ENCODE results near the gene SS18L1.

Gene SS18L1

GRCh38 chr20:62162765-62163484 is 19.4 kb downstream of the SS18L1 start:
- DNase-seq (ENCODE audit: extremely low spot score): no peak
- CTCF ChIA-PET: no interaction called here
- TF ChIP-seq, protein P1, sequence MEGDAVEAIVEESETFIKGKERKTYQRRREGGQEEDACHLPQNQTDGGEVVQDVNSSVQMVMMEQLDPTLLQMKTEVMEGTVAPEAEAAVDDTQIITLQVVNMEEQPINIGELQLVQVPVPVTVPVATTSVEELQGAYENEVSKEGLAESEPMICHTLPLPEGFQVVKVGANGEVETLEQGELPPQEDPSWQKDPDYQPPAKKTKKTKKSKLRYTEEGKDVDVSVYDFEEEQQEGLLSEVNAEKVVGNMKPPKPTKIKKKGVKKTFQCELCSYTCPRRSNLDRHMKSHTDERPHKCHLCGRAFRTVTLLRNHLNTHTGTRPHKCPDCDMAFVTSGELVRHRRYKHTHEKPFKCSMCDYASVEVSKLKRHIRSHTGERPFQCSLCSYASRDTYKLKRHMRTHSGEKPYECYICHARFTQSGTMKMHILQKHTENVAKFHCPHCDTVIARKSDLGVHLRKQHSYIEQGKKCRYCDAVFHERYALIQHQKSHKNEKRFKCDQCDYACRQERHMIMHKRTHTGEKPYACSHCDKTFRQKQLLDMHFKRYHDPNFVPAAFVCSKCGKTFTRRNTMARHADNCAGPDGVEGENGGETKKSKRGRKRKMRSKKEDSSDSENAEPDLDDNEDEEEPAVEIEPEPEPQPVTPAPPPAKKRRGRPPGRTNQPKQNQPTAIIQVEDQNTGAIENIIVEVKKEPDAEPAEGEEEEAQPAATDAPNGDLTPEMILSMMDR (IDR thresholded peaks at IDR 0.05; ENCODE audit: control extremely low read depth, extremely low read depth, low read depth, missing control alignments): no peak
- POLR2A ChIA-PET: no interaction called here

DNA sequence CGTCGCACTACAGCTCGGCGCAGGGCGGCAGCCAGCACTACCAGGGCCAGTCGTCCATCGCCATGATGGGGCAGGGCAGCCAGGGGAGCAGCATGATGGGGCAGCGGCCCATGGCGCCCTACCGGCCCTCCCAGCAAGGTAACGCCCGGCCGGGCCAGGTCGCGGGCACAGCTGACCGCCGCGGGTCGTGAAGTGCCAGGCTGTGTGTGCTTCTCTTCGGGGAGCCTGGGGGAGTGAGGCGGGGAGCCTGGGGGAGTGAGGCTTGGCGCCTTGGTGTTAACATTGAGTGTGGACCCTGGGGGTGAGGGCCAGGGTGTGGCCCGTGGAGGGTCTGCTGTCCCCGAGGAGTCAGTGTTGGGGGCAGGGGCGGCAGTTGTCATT is 19.9 kb downstream of the SS18L1 start:
- no peak for DNase-seq (ENCODE audit: extremely low spot score)
- TF ChIP-seq, protein P1 (IDR thresholded peaks at IDR 0.05; ENCODE audit: control extremely low read depth, extremely low read depth, low read depth, missing control alignments): no peak
- ChIA-PET CTCF (no interaction called here), POLR2A (no interaction called here)

GRCh38 chr20:62163986-62164762 is 20.6 kb downstream of the SS18L1 start:
- TF ChIP-seq, protein P1 (IDR thresholded peaks at IDR 0.05; ENCODE audit: control extremely low read depth, extremely low read depth, low read depth, missing control alignments): no peak
- ChIA-PET CTCF (no interaction called here), POLR2A (no interaction called here)
- DNase-seq (ENCODE audit: extremely low spot score): no peak

DNA sequence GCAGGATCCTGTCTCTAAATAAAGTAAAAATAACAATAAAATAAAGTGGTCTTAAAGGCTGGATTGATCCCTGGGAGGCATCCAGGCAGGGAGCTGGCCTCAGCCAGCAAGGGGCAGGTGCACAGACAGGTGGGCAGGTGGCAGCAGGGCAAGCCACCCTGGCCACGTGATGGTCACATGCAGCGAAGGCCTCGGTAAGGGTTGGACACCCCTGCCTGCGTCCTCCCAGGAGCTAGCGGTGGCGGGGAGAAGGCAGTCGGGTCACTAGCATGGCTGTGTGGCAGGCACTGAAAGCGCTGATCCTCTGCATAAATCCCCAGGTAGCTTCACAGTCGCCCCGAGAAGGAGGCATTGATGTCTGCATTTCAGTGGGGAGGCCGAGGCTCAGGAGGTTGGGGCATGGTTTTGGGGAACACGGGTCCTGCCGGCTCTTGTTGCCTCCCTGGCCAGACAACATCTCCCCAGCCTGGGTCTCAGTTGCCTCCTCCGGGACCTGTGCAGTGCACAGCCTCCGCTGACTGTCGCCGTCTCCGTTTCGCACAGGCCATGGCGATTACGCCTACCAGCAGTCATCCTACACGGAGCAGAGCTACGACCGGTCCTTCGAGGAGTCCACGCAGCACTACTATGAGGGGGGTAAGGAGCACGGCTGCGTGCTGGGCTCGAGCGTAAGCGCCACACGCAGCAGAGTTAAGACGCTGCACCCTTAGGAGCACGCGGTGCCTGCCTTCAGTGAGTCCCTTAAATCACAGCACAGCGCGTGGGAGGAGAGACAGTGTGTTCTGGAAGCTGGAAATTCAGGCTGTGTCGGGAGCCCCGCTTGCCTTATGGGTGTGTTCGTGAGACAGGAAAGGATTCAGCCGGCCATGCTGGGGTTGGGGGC is 21.6 kb downstream of the SS18L1 start:
- ChIA-PET POLR2A (no interaction called here), CTCF (interaction anchor here (1.5 to 2.0 kb wide), 2 partner anchors 27 to 154 kb away, joined by 3 to 5 read pairs; no protein-coding TSS in a partner anchor)
- DNase-seq (ENCODE audit: extremely low spot score): no peak
- TF ChIP-seq, protein P1 (IDR thresholded peaks at IDR 0.05; ENCODE audit: control extremely low read depth, extremely low read depth, low read depth, missing control alignments): no peak

DNA sequence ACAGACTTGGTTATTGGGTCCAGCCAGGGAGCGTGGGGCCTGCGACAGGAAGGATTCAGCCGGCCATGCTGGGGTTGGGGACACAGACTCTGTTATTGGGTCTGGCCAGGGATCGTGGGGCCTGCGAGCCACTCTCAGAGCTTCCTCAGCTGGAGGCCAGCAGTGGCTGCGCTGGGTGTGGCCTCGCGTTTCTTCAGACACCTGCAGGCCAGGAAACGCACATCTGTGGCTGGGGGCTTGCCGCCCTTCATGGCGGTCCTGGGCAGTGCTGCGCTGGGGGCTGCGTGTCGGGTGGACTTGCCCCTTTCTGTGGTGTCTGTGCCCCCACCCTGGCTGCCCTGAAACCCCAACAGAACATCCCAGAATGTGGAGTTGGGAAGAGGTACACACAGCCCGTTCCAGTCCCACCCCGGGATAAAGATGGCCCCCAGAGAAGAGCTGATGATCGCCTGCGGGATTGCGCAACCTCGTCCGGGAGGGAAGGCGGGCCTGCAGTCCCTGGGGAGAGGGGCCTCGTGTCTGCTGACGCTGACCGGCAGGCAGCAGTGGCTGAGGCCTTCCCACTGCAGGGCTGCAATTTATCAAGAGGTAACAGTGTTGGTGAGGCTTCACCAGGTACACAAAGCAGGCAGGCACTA is 22.3 kb downstream of the SS18L1 start:
- ChIA-PET CTCF (interaction anchor here (1.5 to 2.0 kb wide), 2 partner anchors 28 to 155 kb away, joined by 3 to 5 read pairs; no protein-coding TSS in a partner anchor), POLR2A (no interaction called here)
- TF ChIP-seq, protein P1 (IDR thresholded peaks at IDR 0.05; ENCODE audit: control extremely low read depth, extremely low read depth, low read depth, missing control alignments): no peak

GRCh38 chr20:62167474-62167873 is 23.9 kb downstream of the SS18L1 start:
- CTCF ChIA-PET: interaction anchor here (2.0 kb wide), 1 partner anchor 156 kb away, joined by 5 read pairs; no protein-coding TSS in a partner anchor

More for the DNA sequence above, 22.3 kb downstream of the SS18L1 start:
- no peak for DNase-seq (ENCODE audit: extremely low spot score)

More at GRCh38 chr20:62167474-62167873, 23.9 kb downstream of the SS18L1 start:
- POLR2A ChIA-PET: no interaction called here
- no peak for DNase-seq (ENCODE audit: extremely low spot score)
- TF ChIP-seq, protein P1 (IDR thresholded peaks at IDR 0.05; ENCODE audit: control extremely low read depth, extremely low read depth, low read depth, missing control alignments): no peak

All from GM10248 (cell line).